Raji (cell line): Measurements from ENCODE around the gene PRKCG.

Source experiments
- POLR2A ChIP-seq: IDR thresholded peaks from 2 replicates; pipeline ENCODE4 v1.6.1; 2011; ENCODE audit warnings: low read depth, low read length, control low read depth; ENCODE audit not compliant: insufficient read depth

PRKCG gene

DNA sequence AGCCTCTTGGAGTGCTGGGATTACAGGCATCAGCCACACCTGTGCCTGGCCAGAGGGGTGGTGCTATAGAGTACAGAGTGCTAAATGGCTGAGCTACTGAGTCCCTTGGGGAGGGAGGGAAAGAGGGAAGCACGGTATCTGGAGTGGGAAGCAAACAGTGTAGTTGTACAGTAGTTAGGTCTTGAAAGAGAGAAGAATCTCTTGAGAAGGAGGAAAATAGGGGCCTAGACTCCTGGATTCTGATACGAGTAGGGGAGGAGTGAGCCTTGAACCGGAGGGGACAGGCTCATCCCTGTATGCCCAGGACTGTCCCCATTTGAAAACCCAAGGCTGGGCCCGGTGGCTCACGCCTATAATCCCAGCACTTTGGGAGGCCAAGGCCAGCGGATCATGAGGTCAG is 9.2 kb upstream of the PRKCG start:
- no peak for TF ChIP-seq POLR2A

DNA sequence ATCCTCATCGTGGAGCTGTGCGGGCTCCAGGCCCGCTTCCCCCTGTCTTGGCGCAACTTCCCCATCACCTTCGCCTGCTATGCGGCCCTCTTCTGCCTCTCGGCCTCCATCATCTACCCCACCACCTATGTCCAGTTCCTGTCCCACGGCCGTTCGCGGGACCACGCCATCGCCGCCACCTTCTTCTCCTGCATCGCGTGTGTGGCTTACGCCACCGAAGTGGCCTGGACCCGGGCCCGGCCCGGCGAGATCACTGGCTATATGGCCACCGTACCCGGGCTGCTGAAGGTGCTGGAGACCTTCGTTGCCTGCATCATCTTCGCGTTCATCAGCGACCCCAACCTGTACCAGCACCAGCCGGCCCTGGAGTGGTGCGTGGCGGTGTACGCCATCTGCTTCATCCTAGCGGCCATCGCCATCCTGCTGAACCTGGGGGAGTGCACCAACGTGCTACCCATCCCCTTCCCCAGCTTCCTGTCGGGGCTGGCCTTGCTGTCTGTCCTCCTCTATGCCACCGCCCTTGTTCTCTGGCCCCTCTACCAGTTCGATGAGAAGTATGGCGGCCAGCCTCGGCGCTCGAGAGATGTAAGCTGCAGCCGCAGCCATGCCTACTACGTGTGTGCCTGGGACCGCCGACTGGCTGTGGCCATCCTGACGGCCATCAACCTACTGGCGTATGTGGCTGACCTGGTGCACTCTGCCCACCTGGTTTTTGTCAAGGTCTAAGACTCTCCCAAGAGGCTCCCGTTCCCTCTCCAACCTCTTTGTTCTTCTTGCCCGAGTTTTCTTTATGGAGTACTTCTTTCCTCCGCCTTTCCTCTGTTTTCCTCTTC is 8.0 kb upstream of the PRKCG start:
- no peak for TF ChIP-seq POLR2A

GRCh38 chr19:53874606-53874990 is 7.4 kb upstream of the PRKCG start:
- no peak for TF ChIP-seq POLR2A

DNA sequence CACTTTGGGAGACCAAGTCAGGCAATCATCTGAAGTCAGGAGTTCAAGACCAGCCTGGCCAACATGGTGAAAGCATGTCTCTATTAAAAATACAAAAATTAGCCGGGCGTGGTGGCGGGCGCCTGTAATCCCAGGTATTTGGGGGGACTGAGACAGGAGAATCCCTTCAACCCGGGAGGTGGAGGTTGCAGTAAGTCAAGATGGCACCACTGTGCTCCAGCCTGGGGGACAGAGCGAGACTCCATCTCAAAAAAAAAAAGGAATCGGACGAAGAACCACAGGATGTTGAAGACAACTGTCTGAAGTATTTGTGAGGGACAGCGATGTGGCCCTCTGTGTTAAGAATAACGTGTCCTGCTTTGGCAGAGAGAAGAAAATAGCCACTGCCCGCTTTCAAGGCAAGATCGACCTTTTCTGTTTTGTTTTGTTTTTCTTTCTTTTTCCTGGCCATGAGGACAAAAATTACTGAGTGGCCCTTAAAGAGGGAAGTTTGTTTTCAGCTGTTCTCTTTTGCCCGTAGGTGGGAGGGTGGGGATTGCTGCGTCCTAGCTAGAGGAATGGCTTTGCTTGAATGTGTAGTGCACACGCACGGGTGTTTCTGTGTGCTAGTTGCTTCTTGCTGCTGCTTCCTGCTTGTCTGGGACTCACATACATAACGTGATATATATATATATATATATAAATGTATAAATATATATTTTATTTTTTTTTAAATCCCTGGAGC is 6.2 kb upstream of the PRKCG start:
- no peak for TF ChIP-seq POLR2A

DNA sequence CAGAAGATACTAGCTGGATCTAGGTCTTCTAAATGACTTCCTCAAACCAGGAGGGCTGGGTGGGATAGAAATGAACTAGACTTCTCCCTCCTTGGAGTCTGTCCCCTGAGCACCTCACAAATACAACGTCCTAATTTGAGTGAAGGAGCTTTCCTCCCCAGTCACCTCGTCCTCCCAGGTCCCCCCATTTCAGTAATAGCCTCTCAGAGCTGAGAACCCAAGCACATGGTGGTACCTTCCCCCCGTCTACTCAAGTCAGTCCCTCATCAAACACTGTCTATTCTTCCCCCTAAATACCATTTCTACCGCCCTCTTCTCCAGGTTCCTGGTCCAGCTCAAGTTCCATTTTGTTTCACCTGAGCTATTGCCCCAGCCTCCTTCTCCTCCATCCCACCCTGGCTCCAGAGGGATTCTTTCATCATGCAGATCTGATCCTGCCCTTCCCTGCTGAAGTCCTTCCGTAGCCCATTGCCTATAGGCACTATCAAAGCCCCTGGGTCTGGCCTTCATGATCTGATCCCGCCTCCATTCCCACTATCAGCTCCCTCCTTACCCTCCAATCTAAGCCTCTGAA is 5.3 kb upstream of the PRKCG start:
- TF ChIP-seq POLR2A, result no peak

- no peak for TF ChIP-seq POLR2A
Observed at GRCh38 chr19:53877361-53877766, 4.6 kb upstream of the PRKCG start.

DNA sequence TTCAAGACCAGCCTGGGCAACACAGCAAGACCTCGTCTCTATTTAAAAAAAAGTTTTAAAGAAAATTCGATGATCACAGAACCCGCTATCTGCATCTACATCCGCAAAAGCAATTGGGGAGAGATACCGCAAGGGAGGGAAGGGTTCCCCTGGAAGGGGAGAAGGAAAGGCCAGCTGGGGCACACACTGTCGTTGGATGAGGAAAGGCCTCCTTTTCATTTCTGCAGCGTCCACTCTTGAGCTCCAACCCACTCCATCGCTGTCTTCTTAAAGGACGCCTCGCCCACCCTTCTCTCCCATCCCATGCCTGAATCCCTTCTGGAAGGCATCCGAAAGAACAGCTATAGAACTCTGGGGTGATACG is 3.2 kb upstream of the PRKCG start:
- TF ChIP-seq POLR2A, result no peak

DNA sequence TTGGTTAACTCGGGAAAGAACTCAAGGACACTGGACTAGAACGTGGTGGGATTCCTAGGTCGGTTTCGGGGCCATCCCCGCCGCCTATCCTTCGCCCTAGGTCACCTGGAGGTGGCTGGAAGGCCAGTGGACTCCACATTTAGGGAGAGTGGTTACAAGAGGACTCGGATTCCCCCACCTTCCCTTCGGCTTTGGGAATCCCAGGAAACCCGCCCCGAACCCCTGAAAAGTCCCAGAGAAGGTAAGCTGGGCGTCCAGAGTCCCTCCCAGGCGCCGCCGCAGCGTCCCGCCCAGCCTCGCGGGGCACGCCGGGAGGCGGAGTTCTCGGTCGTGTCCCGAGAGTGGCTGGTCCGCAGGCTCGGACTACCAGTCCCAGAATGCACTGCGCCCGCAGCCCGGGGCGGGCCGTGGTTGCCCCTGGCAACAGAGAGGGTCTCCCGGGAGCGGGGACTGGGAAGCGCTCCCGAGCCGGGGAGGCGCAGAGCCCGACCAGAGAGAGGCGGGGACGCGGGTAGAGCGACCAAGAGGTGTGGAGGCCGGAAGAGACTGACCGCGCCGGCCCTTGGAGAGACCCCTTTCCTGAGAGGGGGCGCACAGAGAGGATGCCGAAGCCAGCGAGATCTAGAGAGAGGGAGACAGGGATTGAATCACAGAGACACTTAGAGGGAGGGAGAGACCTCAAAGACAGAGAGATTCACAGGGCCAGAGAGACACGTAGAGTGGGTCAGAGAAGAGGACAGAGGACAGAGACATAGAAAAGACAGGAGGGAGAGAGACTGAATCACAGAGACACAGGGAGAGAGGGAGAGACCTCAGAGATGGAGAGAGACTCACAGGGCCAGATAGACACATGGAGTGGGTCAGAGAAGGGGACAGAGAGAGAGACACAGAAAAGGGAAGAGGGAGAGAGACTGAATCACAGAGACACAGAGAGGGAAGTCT is 2.6 kb upstream of the PRKCG start:
- 0 out of 2 replicates have a peak, but pooled peaks have one; percentile 22 for TF ChIP-seq POLR2A

DNA sequence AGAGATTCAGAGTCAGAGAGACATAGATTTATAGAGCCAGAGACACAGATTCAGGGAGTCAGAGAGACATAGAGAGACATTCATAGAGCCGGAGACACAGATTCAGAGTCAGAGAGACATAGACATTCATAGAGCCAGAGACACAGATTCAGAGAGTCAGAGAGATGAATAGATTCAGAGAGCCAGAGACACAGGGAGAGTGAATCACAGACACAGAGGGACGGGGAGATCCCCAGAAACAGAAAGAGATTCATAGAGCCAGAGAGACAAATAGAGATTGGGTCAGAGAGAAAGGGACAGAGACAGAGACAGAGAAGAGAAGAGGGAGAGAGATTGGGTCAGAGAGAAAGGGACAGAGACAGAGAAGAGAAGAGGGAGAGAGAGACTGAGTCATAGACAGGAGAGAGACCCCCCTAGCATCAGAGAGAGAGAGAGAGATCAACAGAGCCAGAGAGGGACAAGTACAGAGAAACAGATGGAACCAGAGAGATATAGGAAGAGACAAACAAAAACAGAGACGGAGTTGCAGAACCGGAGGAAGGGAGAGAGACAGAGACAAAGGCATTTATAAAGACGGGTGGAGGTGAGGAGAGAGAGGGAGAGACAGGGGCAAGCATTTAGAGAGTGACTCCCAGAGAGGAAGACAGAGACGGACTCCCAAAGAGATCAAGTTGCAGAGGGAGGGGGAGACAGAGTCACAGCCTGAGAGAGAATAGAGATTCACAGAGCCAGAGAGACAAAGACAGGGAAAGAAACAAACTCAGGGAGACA is 1.1 kb upstream of the PRKCG start:
- no peak for TF ChIP-seq POLR2A

DNA sequence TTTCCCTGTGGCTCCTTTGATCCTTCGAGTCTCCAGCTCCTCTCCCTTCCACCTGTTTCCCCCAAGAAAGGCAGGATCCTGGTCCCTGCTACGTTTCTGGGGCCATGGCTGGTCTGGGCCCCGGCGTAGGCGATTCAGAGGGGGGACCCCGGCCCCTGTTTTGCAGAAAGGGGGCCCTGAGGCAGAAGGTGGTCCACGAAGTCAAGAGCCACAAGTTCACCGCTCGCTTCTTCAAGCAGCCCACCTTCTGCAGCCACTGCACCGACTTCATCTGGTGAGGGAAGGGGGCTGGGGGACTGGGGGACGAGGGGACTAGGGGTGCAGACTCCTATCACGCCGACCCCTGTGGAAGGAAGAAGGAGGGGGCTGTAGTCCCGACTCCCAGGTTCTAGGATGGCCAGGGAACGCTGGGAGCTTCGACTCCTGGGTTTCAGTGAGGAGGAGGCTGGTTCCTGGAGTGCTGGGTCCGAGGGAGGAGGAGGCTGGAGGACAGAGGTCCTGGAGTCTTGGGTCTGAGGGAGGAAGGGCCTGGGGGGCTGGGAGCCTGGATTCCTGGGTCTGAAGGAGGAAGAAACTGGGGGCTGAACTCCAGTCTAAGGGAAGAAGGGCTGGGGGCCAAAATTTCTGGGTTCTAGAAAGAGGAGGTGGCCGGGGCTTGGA is 524 bp downstream of the PRKCG start:
- TF ChIP-seq POLR2A, result no peak

- no peak for TF ChIP-seq POLR2A
Observed at GRCh38 chr19:53883231-53883661, 1.2 kb downstream of the PRKCG start.

- TF ChIP-seq POLR2A, result no peak
Observed at GRCh38 chr19:53883741-53884140, 1.7 kb downstream of the PRKCG start.

GRCh38 chr19:53884256-53884655 is 2.3 kb downstream of the PRKCG start:
- TF ChIP-seq POLR2A, result no peak

DNA sequence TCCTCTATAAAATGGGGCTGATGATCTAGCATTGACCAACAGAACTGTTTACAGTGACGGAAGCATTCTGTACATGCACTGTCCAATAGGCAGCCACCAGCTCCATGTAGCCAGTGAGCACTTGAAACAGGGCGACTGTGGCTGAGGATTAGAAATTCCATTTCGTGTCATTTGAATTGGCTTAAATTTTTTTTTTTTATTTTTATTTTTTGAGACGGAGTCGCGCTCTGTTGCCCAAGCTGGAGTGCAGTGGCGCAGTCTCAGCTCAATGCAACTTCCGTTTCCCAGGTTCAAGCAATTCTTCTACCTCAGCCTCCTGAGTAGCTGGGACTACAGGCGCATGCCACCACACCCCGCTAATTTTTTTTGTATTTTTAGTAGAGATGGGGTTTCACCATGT is 3.0 kb downstream of the PRKCG start:
- TF ChIP-seq POLR2A, result no peak

GRCh38 chr19:53892301-53892980 is 10.4 kb downstream of the PRKCG start:
- no peak for TF ChIP-seq POLR2A
